ENCODE results near the gene RAB38.
A peak's percentile ranks its signal among the peaks of the same experiment; 100 is the strongest.

RAB38 gene

DNA sequence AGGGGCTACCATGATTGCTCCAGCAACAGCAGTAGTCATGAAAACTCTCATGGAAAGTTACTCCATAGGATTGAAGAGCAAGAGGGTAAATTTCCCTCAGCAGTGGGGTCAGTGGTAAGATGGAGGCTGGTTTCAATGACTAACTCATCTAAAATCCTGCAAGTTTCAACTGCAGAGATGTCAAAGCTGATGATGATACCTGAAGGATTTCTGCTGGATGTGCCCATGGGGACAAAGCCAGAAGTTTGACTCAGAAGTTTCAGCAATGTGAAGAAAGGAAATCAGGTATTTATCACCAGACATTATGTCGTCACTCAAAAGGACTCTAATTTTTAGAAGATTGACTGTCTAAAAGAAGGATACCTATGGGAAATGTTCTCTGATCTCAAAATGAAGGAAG is 29.1 kb downstream of the RAB38 start:
- Mint-ChIP-seq H3K27ac (no peak overlapping the region), H3K9me3 (no peaks in the 10 kb centered on the region)

DNA sequence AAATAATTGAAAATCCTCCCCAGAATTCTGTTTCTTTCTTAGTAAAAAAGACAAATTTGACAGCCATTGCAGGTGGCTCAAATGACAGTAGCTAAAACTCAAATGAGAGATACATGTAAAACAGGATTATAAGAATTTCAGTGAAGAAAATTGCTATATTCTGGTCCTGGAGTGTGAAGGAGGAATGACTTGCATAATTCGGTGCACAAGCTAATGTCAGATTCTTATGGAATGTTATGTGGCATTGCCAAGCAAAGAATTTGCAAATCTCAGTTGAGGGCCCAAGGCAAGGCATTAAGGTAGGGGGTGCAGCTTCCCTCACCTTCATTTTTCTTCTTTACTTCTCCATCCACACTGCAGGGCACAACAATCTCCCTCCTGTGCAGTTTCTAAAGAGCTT is 35.4 kb downstream of the RAB38 start:
- no peaks in the 10 kb centered on the region for H3K9me3 Mint-ChIP-seq
- ATAC-seq = no peak
- H3K4me1 Mint-ChIP-seq = no peaks in the 10 kb centered on the region
- DNase-seq = no peak
- H3K27ac Mint-ChIP-seq = no peak overlapping the region
- H3K27me3 Mint-ChIP-seq = peaks cover 9% of the 10 kb centered on the region
- H3K4me3 Mint-ChIP-seq = no peak overlapping the region

More for the DNA sequence above, 29.1 kb downstream of the RAB38 start:
- no peak for DNase-seq
- H3K27me3 Mint-ChIP-seq = no peaks in the 10 kb centered on the region
- no peaks in the 10 kb centered on the region for H3K4me1 Mint-ChIP-seq
- no peak overlapping the region for H3K4me3 Mint-ChIP-seq
- no peak for ATAC-seq

DNA sequence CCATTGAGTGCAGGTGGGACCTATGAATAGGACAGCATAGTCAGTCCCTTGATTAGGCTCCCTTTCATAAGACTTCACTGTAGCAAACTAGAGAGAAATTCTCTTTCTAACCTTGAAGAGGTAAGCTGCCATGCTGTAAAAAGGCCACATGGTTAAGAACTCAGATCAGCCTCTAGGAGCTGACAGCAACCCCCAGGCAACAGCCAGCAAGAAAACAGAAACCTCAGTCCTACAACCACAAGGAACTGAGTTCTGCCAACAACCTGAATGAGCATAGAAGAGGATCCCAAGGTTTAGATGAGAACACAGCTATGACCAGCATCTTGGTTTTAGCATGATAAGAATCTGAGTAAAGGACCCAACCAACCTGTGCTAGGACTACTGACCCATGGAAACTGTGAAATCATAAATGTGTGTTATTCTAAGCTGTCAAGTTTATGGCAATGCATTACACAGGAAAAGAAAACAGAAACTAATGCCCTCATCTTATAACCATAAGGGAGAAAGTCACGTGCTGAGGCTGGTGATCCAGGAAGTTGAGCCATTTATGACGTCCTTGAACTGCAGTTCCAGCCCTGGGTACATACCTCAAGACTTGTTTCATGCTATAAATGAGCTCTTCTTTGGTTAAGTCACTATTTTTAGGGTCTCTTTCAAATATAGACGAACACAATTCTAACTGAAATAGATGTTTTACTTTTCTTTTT is 43.3 kb downstream of the RAB38 start:
- Mint-ChIP-seq H3K9me3 (no peaks in the 10 kb centered on the region), H3K4me3 (no peak overlapping the region), H3K27me3 (peaks cover 9% of the 10 kb centered on the region), H3K4me1 (no peaks in the 10 kb centered on the region), H3K27ac (no peak overlapping the region)
- ATAC-seq (peak; percentile 33), DNase-seq (no peak)

DNA sequence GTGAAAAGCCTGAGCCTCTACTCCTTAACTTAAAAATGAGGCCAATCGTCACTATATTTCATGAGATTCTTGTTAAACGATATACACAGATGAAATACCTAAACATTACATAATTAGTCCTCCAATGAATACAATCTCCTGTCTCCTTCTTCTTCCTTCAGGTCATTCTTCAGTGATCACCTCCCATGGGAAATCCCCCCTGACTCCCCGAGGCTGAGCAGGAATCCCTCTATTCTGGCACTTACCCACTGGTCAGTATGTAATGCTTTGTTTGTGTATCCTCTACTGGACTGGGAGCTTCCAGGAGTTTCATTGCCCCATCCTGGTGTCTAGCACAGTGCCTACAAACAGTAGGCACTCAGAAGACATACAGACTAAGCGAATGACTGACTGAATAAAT is 52.3 kb downstream of the RAB38 start:
- no peaks in the 10 kb centered on the region for H3K4me1 Mint-ChIP-seq
- peaks cover 6% of the 10 kb centered on the region for H3K27me3 Mint-ChIP-seq
- DNase-seq (no peak), ATAC-seq (no peak)
- no peak overlapping the region for H3K4me3 Mint-ChIP-seq
- H3K27ac Mint-ChIP-seq = peak overlapping the region in 1 of 2 donors; percentile 21
- H3K9me3 Mint-ChIP-seq = no peaks in the 10 kb centered on the region

DNA sequence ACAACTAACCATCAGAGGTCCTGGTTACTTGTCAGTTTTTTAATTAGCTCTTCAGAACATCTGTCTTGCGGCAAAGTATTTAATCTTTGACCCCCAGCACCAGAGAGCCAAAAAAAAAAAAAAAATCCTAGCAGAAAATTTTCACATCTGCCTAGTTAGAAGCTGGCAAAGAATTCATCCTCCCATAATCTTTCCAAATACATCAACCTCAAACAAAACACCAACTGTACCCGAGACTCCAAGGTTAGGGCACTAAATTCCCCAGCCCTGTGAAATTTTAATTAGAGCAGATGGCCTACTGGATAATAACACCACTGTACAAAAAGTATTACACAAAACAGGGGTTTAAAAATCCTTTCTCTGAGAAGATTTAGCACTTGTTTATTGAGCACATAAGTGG is 55.7 kb downstream of the RAB38 start:
- H3K4me3 Mint-ChIP-seq = no peak overlapping the region
- H3K4me1 Mint-ChIP-seq = no peaks in the 10 kb centered on the region
- no peaks in the 10 kb centered on the region for H3K9me3 Mint-ChIP-seq
- DNase-seq = no peak
- peaks cover 6% of the 10 kb centered on the region for H3K27me3 Mint-ChIP-seq
- ATAC-seq = no peak
- H3K27ac Mint-ChIP-seq = no peak overlapping the region

DNA sequence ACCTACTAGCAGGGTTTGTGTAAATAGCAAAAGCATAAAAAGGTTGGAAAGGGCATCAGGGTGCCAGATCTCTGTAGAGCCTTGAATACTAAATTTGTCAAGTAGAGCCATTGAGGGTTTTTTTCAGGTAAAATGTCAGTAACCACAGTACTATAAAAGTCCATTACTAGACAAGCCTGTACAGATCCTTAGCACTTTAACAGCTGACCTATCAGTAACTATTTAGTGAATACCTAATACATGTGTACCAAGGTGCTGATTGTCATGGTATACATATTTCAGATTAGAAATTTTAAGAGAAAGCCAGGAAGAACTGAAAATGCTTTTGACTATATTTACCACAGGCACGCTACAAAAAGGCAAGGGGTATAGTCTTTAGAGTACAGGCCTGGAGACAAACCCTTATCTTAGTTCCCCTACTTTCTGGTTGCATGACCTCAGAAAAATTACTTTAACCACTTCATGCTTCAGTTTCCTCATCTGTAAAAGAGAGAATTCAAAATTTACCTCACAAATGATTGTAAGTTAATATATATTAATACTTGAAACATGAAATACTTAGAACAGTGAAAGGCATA is 57.9 kb downstream of the RAB38 start:
- Mint-ChIP-seq H3K4me1 (no peaks in the 10 kb centered on the region), H3K9me3 (no peaks in the 10 kb centered on the region), H3K27me3 (no peaks in the 10 kb centered on the region), H3K4me3 (no peak overlapping the region), H3K27ac (no peak overlapping the region)
- ATAC-seq (no peak), DNase-seq (no peak)

DNA sequence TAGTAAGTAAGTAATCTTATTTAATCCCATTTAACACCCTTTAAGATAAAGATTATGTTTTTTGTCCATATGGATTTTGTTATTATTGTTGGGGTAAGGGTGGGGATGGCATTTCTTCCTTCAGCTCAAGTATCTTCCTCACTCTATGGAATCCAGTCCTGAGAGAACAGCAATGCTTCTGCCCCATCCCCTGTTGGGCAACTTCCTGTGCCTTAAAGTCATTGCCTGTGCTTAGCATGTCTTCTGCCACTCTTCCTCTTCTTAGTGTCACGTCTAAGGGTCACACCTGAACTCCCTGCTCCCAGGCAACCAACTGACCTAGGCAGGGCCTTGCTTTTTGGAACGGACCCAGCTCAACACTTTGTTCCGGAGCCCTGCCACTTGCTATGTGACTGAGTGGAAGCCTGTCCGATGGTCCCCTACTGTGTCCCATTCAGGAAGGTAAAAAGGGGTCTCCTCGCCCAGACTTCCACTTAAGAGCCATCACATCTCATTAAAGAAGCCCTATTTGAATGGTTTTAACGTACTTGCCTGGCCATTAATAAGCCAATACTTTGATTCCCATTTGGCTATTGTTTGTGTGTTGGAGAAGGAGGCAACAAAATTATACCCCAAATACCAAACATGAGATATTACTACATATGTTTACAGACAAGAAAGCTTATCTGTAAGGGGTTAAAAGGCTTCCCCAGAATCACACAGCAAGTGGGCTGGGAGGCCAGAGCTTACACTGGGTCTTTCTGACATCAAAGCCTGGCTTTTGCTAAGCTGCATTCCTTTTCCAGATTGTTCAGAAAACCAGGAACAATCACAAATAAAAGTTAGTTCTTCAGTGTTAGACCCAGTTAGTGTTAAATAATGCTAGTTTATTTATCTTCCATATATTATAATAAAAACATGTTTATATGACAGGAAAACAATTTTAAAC is 59.2 kb downstream of the RAB38 start:
- ATAC-seq = no peak
- H3K4me1 Mint-ChIP-seq = no peaks in the 10 kb centered on the region

DNA sequence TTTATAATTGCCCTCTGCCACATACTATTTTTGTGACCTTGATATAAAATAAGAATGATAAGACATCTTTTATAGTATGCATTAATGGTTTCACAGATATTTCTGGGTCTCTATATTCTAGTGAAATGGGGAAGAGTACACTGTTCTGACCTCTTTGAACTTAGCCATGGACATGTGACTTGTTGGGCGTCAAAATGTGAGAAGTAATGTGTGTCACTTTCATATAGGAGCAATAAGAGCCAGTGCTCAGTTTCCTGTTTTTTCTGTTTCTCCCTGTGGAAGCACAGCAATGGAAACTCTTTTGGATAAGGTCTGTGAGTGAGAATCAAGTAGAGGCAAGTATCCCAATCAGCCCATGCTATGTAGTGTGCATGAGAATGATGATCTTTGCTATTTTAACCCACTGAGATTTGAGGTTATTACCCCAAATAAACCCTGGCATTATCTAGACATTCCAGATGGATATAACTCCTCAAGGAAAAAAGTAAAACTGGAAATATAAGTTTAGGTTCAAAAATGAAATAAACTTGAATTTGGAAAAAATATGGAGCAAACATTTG is 60.7 kb downstream of the RAB38 start:
- ATAC-seq (no peak), DNase-seq (no peak)
- Mint-ChIP-seq H3K27me3 (no peaks in the 10 kb centered on the region), H3K4me1 (no peaks in the 10 kb centered on the region), H3K4me3 (no peak overlapping the region), H3K27ac (no peak overlapping the region), H3K9me3 (no peaks in the 10 kb centered on the region)

More for the DNA sequence above, 59.2 kb downstream of the RAB38 start:
- no peak for DNase-seq
- Mint-ChIP-seq H3K4me3 (no peak overlapping the region), H3K9me3 (no peaks in the 10 kb centered on the region), H3K27ac (no peak overlapping the region), H3K27me3 (no peaks in the 10 kb centered on the region)

DNA sequence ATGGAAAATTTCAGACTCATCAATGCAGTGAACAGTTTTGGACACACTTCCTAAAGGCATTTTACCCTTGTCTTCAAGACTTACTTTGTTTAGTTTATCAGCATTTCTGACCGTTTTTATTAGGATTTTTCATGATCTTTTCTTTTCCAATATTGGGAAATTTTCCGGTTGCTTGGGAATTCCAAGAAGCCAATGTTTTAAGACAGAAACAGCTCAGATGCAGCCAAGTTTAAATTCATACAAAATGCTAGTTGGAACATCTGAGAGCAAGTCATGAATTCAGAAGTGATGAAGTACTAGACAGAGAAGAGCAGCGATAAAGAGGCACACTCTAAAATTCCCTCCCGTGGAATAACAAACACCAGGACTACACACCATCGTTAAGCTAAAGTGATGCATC is 68.6 kb downstream of the RAB38 start:
- ATAC-seq (no peak), DNase-seq (no peak)
- Mint-ChIP-seq H3K9me3 (peaks cover 0 to 7% of the 10 kb centered on the region in 2 donors), H3K27me3 (peaks cover 15% of the 10 kb centered on the region), H3K27ac (no peak overlapping the region), H3K4me3 (no peak overlapping the region), H3K4me1 (peaks cover 9% of the 10 kb centered on the region)

DNA sequence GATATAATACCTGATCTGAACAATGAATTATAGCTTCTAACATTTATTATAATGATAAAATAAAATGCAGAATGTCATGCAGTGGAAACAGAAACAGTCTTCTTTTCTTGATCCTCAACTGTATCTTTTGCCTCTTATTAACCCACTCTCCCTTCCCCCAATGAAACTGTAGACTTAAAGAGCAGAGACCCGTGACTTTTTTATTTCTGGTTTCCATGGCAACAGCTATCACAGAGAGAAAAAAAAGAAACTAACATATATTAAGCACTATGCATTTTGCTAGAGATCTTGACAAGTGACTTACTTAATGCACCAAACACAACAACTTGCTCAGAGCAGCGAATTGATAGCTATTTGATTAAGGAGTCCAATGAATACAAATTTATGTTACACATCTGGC is 69.3 kb downstream of the RAB38 start:
- Mint-ChIP-seq H3K9me3 (peaks cover 0 to 7% of the 10 kb centered on the region in 2 donors), H3K27ac (no peak overlapping the region), H3K4me3 (no peak overlapping the region), H3K4me1 (peaks cover 9% of the 10 kb centered on the region), H3K27me3 (peaks cover 15% of the 10 kb centered on the region)
- DNase-seq = no peak
- no peak for ATAC-seq

DNA sequence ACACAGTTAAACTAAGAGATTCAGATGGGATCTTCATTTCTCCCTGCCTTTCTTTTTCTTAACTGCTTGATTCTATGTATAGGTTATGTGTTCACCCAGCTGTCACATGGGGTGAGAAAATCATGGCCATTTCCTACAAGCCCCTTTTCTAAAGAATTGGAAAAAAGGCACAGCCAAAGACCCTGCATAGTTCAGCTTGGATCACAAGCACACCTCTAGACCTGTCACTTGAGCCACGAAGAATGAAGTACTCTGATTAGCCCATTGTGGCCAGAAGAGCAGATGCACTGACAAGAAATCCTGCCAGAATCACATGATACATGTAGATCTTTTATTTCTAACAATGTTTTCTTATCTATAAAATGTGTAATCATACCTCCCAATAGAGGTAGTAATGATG is 69.7 kb downstream of the RAB38 start:
- Mint-ChIP-seq H3K9me3 (peaks cover 0 to 7% of the 10 kb centered on the region in 2 donors), H3K27ac (no peak overlapping the region), H3K4me1 (peaks cover 9% of the 10 kb centered on the region), H3K4me3 (no peak overlapping the region), H3K27me3 (peaks cover 15% of the 10 kb centered on the region)
- ATAC-seq (no peak), DNase-seq (no peak)

DNA sequence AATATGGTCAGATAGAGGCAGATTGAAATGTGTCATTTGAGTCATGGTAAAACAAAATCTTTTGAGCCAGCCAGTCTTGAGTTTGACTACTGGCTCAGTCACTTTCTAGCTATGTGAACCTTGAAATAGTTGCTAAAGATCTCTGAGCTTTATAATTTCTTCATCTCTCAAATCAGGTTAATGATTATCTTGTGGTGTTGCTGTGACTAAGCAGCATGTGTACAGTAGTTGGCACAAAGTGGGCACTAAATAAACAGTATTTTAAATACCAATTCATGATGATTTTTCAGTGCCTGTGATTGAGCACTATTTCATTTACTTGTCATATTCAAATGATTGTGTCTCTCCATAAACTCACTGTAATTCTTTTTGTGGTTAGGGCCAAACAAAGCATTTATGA is 70.8 kb downstream of the RAB38 start:
- peaks cover 9% of the 10 kb centered on the region for H3K4me1 Mint-ChIP-seq
- ATAC-seq = no peak
- no peak overlapping the region for H3K4me3 Mint-ChIP-seq

DNA sequence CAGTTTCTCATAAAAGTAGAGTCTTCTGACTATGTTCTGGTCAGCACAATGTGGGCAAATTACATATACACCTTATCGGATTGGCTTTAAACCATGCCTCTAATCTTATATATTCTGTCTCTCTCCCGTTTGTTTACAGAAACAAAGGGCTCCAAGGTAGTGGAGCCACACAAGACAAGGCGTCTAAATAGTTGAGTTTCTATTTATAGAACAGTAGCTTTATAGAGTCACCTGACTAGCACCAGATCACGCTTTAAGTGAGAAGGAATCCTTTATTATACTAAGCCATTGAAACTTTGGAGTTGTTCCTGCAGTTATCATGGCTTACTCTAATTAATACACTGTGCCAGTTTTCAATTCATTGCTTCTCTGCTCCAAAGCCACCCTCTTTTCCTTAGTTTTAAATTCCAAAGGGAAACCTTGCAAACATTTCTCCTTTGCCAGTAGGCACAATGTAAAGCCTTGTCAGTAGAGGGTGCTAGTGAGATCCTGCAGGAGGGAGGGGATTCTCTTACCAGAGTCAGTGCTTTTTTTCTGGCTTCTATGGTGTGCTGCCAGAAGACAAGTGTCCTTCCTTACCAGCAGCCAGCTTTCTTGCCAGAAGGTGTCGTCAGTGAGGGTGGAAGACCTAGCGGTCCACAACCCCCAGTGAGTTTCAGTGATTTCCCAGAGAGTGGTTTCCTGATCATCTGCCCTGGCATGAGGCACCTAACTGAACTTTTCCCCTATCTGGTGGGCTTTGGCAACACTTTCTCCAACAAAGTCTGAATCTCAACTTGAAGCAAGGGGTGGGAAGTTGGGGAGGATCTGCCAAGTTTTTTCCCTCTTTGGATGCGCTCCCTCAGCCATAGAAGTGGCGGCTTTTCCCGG is 71.7 kb downstream of the RAB38 start:
- no peak overlapping the region for H3K4me3 Mint-ChIP-seq
- H3K4me1 Mint-ChIP-seq = peaks cover 9% of the 10 kb centered on the region
- H3K27me3 Mint-ChIP-seq = peaks cover 13% of the 10 kb centered on the region
- H3K27ac Mint-ChIP-seq = no peak overlapping the region
- H3K9me3 Mint-ChIP-seq = peaks cover 0 to 6% of the 10 kb centered on the region in 2 donors
- ATAC-seq (peak; percentile 84), DNase-seq (peak; percentile 32 to 41)

More for the DNA sequence above, 70.8 kb downstream of the RAB38 start:
- DNase-seq = no peak
- Mint-ChIP-seq H3K27me3 (peaks cover 15% of the 10 kb centered on the region), H3K9me3 (peaks cover 0 to 7% of the 10 kb centered on the region in 2 donors), H3K27ac (no peak overlapping the region)

DNA sequence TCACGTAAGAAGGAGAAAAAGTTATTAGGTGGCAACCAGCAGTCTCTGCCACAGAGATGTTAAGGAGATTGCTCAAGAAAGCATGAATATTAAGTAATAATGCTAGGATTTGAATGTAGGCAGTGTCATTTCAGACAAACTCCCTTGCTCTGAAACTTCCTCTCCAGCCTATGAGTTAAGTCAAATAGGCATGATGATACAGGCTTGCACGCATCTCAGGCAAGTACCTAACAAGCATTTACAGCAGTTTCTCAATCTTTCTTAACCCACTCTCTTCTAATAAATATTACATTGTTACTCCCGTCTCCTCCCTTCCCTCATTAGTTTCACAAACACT is 72.7 kb downstream of the RAB38 start:
- no peak for DNase-seq
- H3K4me1 Mint-ChIP-seq = peaks cover 9% of the 10 kb centered on the region

More for the DNA sequence above, 72.7 kb downstream of the RAB38 start:
- Mint-ChIP-seq H3K27me3 (peaks cover 3% of the 10 kb centered on the region), H3K4me3 (no peak overlapping the region), H3K27ac (no peak overlapping the region), H3K9me3 (no peaks in the 10 kb centered on the region)
- ATAC-seq = no peak
